Astrocyte of the spinal cord (primary cell): ENCODE measurements around the gene ATXN1L.
"Not testable (repeated sequence)": the region's sequence is repeated elsewhere in the genome, so short reads cannot be mapped to it uniquely, and the experiment has no call there.

Source experiments
- DNase-seq: peaks from one replicate; pipeline ENCODE4 v3.0.0; 2011; ENCODE audit warnings: low read depth, low spot score
- H3K4me3 ChIP-seq: 2 replicates; pipeline ENCODE4 v1.5.1; 2011; ENCODE audit warnings: low read depth, mild to moderate bottlenecking, low read length, moderate library complexity
- CTCF ChIP-seq: IDR thresholded peaks from 2 replicates; pipeline ENCODE4 v1.5.1; 2012; ENCODE audit warnings: low read depth, mild to moderate bottlenecking, low read length, inconsistent platforms
- in situ Hi-C: cut with HindIII; loops from 2 replicates; pipeline ENCODE4 v1.10.0; 2017; ENCODE audit warnings: low sequenced_read_pairs

The ATXN1L gene, protein sequence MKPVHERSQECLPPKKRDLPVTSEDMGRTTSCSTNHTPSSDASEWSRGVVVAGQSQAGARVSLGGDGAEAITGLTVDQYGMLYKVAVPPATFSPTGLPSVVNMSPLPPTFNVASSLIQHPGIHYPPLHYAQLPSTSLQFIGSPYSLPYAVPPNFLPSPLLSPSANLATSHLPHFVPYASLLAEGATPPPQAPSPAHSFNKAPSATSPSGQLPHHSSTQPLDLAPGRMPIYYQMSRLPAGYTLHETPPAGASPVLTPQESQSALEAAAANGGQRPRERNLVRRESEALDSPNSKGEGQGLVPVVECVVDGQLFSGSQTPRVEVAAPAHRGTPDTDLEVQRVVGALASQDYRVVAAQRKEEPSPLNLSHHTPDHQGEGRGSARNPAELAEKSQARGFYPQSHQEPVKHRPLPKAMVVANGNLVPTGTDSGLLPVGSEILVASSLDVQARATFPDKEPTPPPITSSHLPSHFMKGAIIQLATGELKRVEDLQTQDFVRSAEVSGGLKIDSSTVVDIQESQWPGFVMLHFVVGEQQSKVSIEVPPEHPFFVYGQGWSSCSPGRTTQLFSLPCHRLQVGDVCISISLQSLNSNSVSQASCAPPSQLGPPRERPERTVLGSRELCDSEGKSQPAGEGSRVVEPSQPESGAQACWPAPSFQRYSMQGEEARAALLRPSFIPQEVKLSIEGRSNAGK

DNA sequence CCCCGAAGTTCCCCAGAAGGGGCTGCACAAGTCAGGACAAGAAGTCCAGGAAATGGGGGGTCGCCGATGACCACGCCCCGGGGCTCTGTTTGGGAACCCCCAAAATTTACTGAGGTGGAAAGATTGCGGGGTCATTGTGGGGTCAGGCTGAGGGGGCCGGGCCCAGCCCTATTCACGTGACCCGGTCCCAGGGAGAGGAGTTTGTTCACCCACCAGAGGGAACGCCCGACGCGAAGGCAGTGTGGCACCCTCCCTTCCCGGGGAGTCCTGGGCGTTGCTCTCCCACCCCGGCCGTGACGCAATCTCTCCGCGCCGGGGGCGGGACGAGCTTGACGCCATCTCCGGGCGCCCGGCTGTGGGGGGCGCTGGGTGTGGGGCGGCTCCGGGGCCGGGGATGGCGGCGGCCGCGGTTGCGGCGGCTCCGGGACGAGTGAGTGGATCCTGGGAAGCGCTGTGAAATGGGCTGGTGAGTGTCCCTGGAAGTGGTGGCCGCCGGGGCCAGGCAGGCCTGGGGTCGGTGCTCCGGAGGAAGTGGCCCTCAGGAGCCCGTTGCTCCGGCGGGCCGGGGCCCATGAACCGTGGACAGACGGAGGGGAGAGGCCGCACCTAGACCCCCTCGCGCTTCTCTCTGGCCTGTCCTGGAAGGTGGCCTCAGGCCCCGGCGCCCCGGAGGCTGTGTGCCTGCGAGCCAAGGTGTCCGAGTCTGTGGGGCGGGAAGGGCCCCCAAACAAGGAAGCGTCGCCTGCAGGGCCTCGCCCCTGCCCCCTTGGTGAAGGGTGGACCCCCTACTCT is at the start of gene ATXN1L:
Gene ATXN1L (plus strand): TSS at position 338 of the 792 bp plus-strand sequence. CDS start 3,765 bp downstream, outside the sequence.
- in situ Hi-C loops, result no loop called here
- H3K4me3 ChIP-seq, result peak within 1 kb of the TSS; percentile 99
- no peak for TF ChIP-seq CTCF
- peak; percentile 87 for DNase-seq

DNA sequence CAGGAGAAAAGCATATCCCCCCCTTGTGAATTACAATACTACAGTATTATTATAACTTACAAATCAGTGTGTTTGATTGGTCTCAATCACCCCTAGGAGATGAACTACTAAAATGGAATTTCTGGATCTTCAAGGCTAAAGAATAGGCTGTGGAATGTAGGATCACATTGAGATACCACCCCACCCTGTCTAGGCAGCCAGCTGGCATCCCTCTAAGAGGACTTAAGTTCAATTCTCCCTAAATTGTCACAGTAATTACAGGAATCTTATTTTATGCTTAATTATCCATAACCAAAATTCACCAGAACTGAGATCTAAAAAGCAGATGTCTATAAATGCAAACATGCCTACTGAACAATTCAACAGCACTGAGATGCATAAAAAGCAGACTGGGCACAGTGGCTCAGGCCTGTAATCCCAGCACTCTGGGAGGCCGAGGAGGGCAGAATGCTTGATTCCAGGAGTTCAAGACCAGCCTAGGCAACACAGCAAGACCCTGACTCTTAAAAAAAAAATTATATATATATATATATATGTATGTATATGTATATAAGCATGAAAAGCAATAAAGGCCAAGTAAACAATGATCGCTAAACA is 49.2 kb upstream of the ATXN1L start:
- no peak overlapping the region for H3K4me3 ChIP-seq
- no peak for TF ChIP-seq CTCF
- DNase-seq, result no peak
- in situ Hi-C loops, result no loop called here

GRCh38 chr16:71803305-71803690 is 42.5 kb upstream of the ATXN1L start:
- TF ChIP-seq CTCF, result no peak
- H3K4me3 ChIP-seq, result no peak overlapping the region
- DNase-seq, result no peak
- in situ Hi-C loops, result no loop called here

GRCh38 chr16:71807905-71808592 is 37.7 kb upstream of the ATXN1L start:
- peak; percentile 10 for DNase-seq
- peak overlapping the region; percentile 92 for H3K4me3 ChIP-seq
- in situ Hi-C loops, result no loop called here
- no peak for TF ChIP-seq CTCF

GRCh38 chr16:71808593-71809459 is 37.0 kb upstream of the ATXN1L start, which contains the start of gene AP1G1:
Gene AP1G1, minus strand, starts transcription at chr16:71808834. Its CDS starts 19,355 bp downstream, at chr16:71789479.
- peak; percentile 99 for DNase-seq
- peak within 1 kb of the TSS; percentile 92 for H3K4me3 ChIP-seq
- in situ Hi-C loops, result no loop called here
- no peak for TF ChIP-seq CTCF

DNA sequence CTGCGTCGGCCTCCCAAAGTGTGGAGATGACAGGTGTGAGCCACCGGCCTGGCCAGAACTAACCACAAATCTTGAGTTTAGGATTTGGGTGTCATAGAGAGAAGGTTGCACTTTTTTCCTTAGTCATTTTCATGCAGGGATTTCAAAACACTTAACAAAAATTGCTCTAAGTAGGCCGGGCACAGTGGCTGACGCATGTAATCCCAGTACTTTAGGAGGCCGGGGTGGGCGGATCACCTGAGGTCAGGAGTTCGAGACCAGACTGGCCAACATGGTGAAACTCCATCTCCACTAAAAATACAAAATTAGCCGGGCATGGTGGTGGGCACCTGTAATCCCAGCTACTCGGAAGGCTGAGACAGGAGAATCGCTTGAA is 35.6 kb upstream of the ATXN1L start:
- in situ Hi-C loops, H3K4me3 ChIP-seq, DNase-seq: not testable (repeated sequence)
